Measurements from ENCODE around the gene LRP6. TPM values are rescaled to one million over a fixed set of nuclear protein-coding genes. Genes with fewer than 3 reads are reported as not detected.

LRP6 gene
- total and polyA plus RNA-seq, 2 experiments from 2014 or later: 17.5 to 42.4 TPM

DNA sequence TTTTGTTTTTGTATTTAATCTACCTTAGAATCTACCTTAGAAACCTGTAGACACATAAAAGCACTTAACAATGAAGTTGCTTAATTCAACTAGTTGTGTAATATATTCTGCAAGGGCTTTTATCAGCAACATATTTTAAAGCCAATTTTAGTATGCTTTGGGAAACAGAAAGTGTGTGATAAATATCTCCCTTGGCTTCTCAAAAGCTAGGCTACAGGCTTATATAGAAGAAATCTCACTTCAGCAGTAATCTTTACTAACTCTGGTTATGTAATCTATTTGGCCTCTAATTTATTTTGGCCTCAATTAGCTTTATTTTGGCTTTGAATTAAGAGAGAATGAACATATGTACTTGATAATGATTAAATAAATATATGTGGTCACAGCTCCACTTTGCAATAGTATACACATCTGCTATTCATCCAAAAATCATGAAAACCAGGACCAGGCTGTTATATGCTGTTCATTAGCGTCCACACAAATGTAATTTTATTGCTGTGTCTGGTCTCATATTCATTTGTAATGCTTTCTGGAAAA, 37.2 kb downstream of the LRP6 start:
- TF ChIP-seq EZH2phosphoT487 (IDR thresholded peaks at IDR 0.05; ENCODE audit: low read depth, severe bottlenecking, unreplicated experiment) (no peak), EZH2 (IDR thresholded peaks at IDR 0.05; ENCODE audit: borderline replicate concordance) (no peak)
- TF ChIP-seq, protein P1, sequence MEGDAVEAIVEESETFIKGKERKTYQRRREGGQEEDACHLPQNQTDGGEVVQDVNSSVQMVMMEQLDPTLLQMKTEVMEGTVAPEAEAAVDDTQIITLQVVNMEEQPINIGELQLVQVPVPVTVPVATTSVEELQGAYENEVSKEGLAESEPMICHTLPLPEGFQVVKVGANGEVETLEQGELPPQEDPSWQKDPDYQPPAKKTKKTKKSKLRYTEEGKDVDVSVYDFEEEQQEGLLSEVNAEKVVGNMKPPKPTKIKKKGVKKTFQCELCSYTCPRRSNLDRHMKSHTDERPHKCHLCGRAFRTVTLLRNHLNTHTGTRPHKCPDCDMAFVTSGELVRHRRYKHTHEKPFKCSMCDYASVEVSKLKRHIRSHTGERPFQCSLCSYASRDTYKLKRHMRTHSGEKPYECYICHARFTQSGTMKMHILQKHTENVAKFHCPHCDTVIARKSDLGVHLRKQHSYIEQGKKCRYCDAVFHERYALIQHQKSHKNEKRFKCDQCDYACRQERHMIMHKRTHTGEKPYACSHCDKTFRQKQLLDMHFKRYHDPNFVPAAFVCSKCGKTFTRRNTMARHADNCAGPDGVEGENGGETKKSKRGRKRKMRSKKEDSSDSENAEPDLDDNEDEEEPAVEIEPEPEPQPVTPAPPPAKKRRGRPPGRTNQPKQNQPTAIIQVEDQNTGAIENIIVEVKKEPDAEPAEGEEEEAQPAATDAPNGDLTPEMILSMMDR (IDR thresholded peaks at IDR 0.05; ENCODE audit: poor library complexity): no peak
- Histone ChIP-seq H3K9me3 (ENCODE audit: low read depth) (no peaks in the 10 kb centered on the region), H3K4me3 (no peak overlapping the region), H3K27ac (no peak overlapping the region), H3K27me3 (no peaks in the 10 kb centered on the region), H3K79me2 (peaks cover 99% of the 10 kb centered on the region), H2AFZ (no peak overlapping the region), H3K4me2 (no peak overlapping the region), H3K9me2 (replicated peaks; ENCODE audit: insufficient read depth) (no peaks in the 10 kb centered on the region), H4K20me1 (ENCODE audit: insufficient read depth, poor library complexity, severe bottlenecking) (peaks cover 64% of the 10 kb centered on the region), H3K4me1 (ENCODE audit: insufficient read depth) (peaks cover 5% of the 10 kb centered on the region), H3K36me3 (replicated peaks; ENCODE audit: insufficient read depth, low read depth) (no peaks in the 10 kb centered on the region)
- 63% methylated on average over 1 of the region's 1 CpG for WGBS (ENCODE audit: low lambda C conversion rate, missing lambda C conversion rate)
- DNase-seq (ENCODE audit: low spot score): no peak

DNA sequence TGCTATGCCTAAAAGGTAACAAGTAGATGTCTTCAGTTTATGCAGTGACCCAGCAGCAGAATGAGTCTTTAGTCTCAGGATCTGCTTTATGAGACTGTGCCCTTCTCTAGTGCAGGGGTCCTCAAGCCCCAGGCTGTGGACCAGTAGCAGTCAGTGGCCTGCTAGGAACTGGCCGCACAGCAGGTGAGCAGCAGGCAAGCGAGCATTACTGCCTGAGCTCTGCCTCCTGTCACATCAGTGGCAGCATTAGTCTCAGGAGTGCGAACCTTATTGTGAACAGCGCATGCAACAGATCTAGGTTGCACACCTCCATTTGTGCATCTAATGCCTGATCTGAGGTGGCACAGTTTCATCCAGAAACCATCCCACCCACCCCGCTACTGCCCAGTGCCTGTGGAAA, 38.4 kb downstream of the LRP6 start:
- peaks cover 99% of the 10 kb centered on the region for H3K79me2 ChIP-seq
- DNase-seq (ENCODE audit: low spot score): no peak
- no peak for TF ChIP-seq EZH2phosphoT487 (IDR thresholded peaks at IDR 0.05; ENCODE audit: low read depth, severe bottlenecking, unreplicated experiment)
- no peak for TF ChIP-seq EZH2 (IDR thresholded peaks at IDR 0.05; ENCODE audit: borderline replicate concordance)
- TF ChIP-seq, protein P1 (IDR thresholded peaks at IDR 0.05; ENCODE audit: poor library complexity): no peak
- H2AFZ ChIP-seq: no peak overlapping the region
- H3K36me3 ChIP-seq (replicated peaks; ENCODE audit: insufficient read depth, low read depth): no peaks in the 10 kb centered on the region
- no peaks in the 10 kb centered on the region for H3K9me2 ChIP-seq (replicated peaks; ENCODE audit: insufficient read depth)
- no peaks in the 10 kb centered on the region for H3K27me3 ChIP-seq
- no peak overlapping the region for H3K27ac ChIP-seq
- peaks cover 5% of the 10 kb centered on the region for H3K4me1 ChIP-seq (ENCODE audit: insufficient read depth)
- H3K9me3 ChIP-seq (ENCODE audit: low read depth): no peaks in the 10 kb centered on the region
- 97% methylated on average over 5 of the region's 5 CpGs for WGBS (ENCODE audit: low lambda C conversion rate, missing lambda C conversion rate)
- peaks cover 68% of the 10 kb centered on the region for H4K20me1 ChIP-seq (ENCODE audit: insufficient read depth, poor library complexity, severe bottlenecking)
- H3K4me3 ChIP-seq: no peak overlapping the region
- no peak overlapping the region for H3K4me2 ChIP-seq

DNA sequence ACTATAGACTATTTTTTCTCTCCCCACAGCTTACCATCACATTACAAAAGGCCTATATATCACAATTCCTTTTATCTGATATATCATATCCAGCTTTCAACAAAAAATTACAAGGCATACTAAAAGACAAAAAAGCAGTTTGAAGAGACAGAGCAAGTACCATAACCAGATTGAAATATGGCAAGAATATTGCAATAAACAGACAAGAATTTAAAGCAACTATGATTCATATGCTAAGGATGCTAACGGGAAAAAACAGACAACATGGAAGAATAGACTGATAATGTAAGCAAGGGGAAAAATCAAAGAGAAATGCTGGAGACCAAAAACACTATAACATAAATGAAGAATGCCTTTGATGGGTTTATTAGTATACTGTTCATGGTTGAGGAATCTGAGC, 40.7 kb downstream of the LRP6 start:
- DNase-seq (ENCODE audit: low spot score): no peak
- WGBS (ENCODE audit: low lambda C conversion rate, missing lambda C conversion rate): 93% methylated on average over 1 of the region's 1 CpG
- H4K20me1 ChIP-seq (ENCODE audit: insufficient read depth, poor library complexity, severe bottlenecking): peaks cover 68% of the 10 kb centered on the region
- no peaks in the 10 kb centered on the region for H3K36me3 ChIP-seq (replicated peaks; ENCODE audit: insufficient read depth, low read depth)
- no peak overlapping the region for H3K4me3 ChIP-seq
- H3K27me3 ChIP-seq: no peaks in the 10 kb centered on the region
- H3K79me2 ChIP-seq: peaks cover 99% of the 10 kb centered on the region
- H3K4me1 ChIP-seq (ENCODE audit: insufficient read depth): peaks cover 5% of the 10 kb centered on the region
- H3K9me2 ChIP-seq (replicated peaks; ENCODE audit: insufficient read depth): no peaks in the 10 kb centered on the region
- TF ChIP-seq EZH2 (IDR thresholded peaks at IDR 0.05; ENCODE audit: borderline replicate concordance) (no peak), EZH2phosphoT487 (IDR thresholded peaks at IDR 0.05; ENCODE audit: low read depth, severe bottlenecking, unreplicated experiment) (no peak)
- TF ChIP-seq, protein P1 (IDR thresholded peaks at IDR 0.05; ENCODE audit: poor library complexity): no peak
- no peaks in the 10 kb centered on the region for H3K9me3 ChIP-seq (ENCODE audit: low read depth)
- H3K4me2 ChIP-seq: no peak overlapping the region
- H2AFZ ChIP-seq: no peak overlapping the region
- no peak overlapping the region for H3K27ac ChIP-seq

Measured in hepatocyte (in vitro differentiated cells).